Activated CD4-positive, alpha-beta memory T cell treated with anti-CD3 and anti-CD28 coated beads for 36 hours (primary cell): Measurements from ENCODE around the gene TNS3. TPM values are rescaled to one million over a fixed set of nuclear protein-coding genes. Genes with fewer than 3 reads are reported as not detected.

Experiments used
- CTCF ChIA-PET: fragments of 350-600 bp; sonication (Branson Sonifier 250); formaldehyde crosslinking; loops from one replicate; lab custom pipeline; 2021; ENCODE audit warnings: antibody characterized with exemption, inconsistent platforms; lab: Charles Lee
- POLR2A ChIA-PET: fragments of 350-600 bp; sonication (Branson Sonifier 250); formaldehyde crosslinking; loops from one replicate; lab custom pipeline; 2021; ENCODE audit warnings: antibody characterized with exemption; lab: Charles Lee
- DNase-seq: peaks from one replicate; pipeline ENCODE4 v3.0.0-alpha.2; 2020
- H3K27ac Mint-ChIP-seq: one replicate; pipeline ENCODE4 v1.8.0; 2021; ENCODE audit warnings: mixed read lengths
- H3K27me3 Mint-ChIP-seq: one replicate; pipeline ENCODE4 v1.8.0; 2021; ENCODE audit warnings: mixed read lengths
- H3K36me3 Mint-ChIP-seq: one replicate; pipeline ENCODE4 v1.8.0; 2021; ENCODE audit warnings: mixed read lengths
- H3K4me1 Mint-ChIP-seq: one replicate; pipeline ENCODE4 v1.8.0; 2021; ENCODE audit warnings: low read depth, mixed read lengths
- H3K4me3 Mint-ChIP-seq: one replicate; pipeline ENCODE4 v1.8.0; 2021; ENCODE audit warnings: mild to moderate bottlenecking, mixed read lengths
- H3K9me3 Mint-ChIP-seq: one replicate; pipeline ENCODE4 v1.8.0; 2021; ENCODE audit warnings: mixed read lengths
- intact Hi-C: fragments of 100-400 bp; cut with micrococcal nuclease; formaldehyde crosslinking; loops from one replicate; pipeline ENCODE4 v1.15.1; 2023
- total RNA-seq, 2 experiments: library from RNA; stranded (reverse); gene quantifications; one replicate each; pipeline ENCODE4 v1.2.3, GENCODE V29; 2021

Gene TNS3
- total RNA-seq, 2 experiments from 2014 or later: 0.15 to 0.31 TPM

DNA sequence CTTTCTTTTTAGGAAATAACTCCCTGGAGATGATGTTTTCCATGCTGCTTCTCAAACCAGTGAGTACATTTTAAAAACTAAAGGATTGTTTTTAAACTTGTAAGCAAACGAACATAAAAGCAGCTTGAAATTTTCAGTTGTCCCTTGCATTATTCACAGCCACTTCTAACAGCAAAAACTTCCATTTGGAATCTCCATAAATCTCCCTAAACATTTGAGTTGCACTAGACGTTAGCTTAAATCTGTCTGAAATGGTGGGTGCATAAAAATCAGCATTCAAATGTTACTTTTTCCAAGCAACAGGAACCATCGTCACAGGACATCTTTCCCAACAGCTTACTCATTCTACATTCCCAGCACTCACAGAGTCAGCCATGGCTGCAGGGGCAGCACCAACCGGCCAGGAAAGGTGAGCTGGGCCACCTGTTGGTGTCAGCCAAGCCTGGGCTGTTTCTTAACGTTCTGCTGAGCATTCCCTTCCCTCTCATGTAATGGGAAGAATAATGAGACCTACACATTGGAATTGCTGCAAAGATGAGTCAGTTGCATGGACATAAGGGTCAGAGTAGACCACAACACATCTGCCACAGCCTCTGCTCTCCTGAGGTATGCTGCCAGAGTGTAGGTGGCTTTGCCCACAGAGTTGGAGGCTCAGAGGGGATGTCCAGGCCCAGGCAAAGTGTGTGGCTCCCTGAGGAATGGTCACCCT lies 163.2 kb downstream of the TNS3 start:
- H3K9me3 Mint-ChIP-seq: peaks cover 7% of the 10 kb centered on the region
- POLR2A ChIA-PET: no interaction called here

DNA sequence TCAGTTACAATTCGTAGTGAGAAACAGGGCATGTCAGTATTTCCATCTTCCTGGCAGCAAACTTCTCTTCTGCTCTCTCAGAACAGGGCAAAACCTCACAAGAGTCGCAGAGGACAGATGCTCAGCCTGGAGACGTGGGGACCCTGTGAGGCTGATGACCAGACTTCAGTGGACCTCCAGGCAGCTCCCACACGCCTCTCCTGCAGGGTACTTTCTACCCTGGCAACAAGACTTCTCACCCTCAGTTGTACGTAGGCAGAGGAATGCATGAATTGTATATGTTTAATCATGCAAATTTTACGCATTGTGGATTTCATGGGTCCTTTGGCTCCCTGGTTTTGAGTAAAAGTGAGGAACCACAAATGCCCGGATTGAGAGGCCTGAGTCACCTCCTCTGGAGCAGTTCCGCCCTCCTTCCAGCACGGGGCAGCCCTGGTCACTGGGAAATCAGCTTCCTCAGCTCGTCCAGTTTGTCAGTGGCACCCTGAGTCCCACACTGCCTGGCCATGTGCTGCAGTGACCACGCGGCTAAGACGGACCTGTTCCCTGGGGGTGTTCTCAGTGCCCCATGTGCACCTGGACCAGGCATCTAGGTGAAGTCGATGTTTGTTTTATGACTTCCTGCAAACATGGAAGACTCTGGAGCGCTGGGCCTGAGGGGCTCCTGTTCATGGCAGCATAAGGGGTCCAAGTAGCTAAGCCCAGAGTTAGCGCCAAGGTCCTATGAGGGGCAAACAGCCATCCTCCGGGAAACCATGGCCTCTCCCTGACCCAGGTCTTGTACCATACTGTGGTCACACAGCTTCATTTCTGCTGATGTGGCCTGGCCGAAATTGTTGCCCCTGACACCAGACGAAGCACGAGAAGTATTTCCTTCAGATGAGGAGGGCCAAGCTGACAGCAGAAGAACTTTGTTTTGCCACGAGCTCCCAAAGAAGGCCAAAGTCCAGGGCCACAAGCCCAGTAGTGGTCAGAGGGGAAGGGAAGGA lies 165.1 kb downstream of the TNS3 start:
- H3K36me3 Mint-ChIP-seq: no peaks in the 10 kb centered on the region
- H3K9me3 Mint-ChIP-seq: peaks cover 7% of the 10 kb centered on the region
- no peaks in the 10 kb centered on the region for H3K27me3 Mint-ChIP-seq
- no peaks in the 10 kb centered on the region for H3K4me1 Mint-ChIP-seq
- DNase-seq: no peak
- no peak overlapping the region for H3K4me3 Mint-ChIP-seq
- POLR2A ChIA-PET: no interaction called here
- CTCF ChIA-PET: interaction anchor here (1.0 kb wide), 1 partner anchor 70 kb away, joined by 3 read pairs; no protein-coding TSS in a partner anchor
- H3K27ac Mint-ChIP-seq: no peak overlapping the region
- intact Hi-C loops: no loop called here

More for the DNA sequence above, 163.2 kb downstream of the TNS3 start:
- Mint-ChIP-seq H3K4me3 (no peak overlapping the region), H3K27me3 (no peaks in the 10 kb centered on the region), H3K4me1 (no peaks in the 10 kb centered on the region), H3K36me3 (no peaks in the 10 kb centered on the region), H3K27ac (no peak overlapping the region)
- intact Hi-C loops: no loop called here
- DNase-seq: no peak
- CTCF ChIA-PET: no interaction called here

DNA sequence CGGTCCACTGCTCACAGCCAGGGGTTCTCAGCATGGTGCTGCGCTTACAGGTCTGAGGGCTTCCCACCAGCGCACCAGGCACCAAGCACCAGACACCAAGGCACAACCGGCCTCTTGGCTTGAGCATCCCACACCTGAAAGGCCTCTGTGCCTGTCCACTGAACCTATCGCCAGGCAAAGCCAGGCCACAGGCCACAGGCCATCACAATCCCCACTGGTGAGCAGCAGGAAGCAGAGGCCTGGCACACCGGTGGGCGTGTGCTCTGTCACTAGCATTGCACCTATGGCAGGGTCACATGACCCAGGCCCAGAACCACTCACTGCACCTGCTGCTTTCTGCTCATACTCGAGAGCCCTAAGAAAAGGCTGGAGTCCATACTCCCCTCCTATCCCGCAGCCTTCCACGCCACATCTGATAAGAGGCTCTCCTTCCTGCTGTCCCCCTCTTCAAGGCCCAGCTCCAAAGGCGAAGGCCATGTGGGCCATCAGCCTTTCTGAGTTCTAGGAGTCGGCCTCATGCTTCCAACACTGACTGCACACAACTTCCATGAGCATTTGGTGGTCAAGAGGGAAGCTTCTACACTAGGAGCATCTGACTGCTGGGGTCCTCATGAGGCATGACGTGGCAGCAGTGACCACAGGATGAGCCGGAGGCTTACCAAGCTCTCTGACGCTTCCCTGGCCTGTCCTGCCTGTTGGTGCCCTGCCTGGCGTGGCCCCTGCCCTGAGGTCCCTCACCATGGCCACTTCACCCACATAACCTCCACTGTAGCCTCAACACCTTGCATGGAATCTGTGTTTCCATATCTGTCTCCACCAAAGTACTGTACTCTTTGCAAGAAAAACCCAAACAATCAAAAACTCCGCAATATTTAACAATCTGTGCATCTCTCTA lies 166.3 kb downstream of the TNS3 start:
- CTCF ChIA-PET: no interaction called here
- no peaks in the 10 kb centered on the region for H3K4me1 Mint-ChIP-seq
- no peak overlapping the region for H3K4me3 Mint-ChIP-seq
- intact Hi-C loops: no loop called here
- H3K9me3 Mint-ChIP-seq: peaks cover 7% of the 10 kb centered on the region
- no peak for DNase-seq
- no peak overlapping the region for H3K27ac Mint-ChIP-seq
- H3K36me3 Mint-ChIP-seq: no peaks in the 10 kb centered on the region
- POLR2A ChIA-PET: no interaction called here
- H3K27me3 Mint-ChIP-seq: no peaks in the 10 kb centered on the region

DNA sequence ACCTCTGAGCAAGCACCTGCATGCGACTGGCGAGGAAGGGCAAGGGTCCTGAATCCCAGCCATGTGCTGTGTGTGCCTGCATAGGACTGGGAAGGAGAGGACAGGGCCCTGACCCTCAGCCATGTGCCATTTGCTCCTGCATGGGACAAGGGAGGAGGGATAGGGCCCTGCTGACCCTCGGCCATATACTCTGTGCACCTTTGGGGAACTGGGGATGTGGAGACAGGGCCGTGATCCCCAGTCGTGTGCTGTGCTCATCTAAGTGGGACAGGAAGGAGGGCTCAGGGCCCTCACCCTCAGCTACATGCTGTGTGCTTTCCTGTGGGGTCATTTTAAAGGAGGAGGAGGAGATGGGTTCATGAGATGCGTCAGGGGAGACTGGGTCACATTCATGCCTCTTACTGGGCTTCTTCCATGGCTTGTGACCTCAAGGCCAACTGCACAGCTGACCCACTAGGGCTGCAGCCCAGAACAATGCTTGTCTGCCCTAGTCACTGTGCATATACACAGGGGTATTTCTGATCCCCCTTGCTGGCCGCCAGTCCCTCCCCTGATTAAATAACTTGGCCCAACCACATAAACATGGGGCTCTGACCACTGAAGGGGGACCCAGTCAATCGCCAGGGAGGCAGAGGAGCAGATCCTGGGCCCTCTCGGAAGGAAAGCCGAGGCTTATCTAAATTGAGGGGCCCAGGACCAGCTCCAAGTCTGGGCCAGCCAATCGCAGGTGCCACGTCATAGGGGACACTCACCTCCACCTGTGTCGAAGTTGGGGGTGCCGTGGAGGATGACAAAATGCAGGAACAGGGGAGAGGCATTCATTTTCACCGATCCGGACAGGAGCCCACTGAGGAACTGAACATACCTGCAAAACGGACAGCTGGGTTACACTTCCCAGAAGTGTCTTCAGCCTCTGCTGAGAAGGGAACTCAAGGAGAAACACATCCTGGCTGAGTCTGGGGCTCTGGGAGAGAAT lies 167.3 kb downstream of the TNS3 start:
- no peaks in the 10 kb centered on the region for H3K27me3 Mint-ChIP-seq
- POLR2A ChIA-PET: no interaction called here
- no peaks in the 10 kb centered on the region for H3K36me3 Mint-ChIP-seq
- no peaks in the 10 kb centered on the region for H3K4me1 Mint-ChIP-seq
- no peak for DNase-seq
- intact Hi-C loops: no loop called here
- H3K27ac Mint-ChIP-seq: no peak overlapping the region
- no peak overlapping the region for H3K4me3 Mint-ChIP-seq
- H3K9me3 Mint-ChIP-seq: peaks cover 2% of the 10 kb centered on the region
- CTCF ChIA-PET: no interaction called here

DNA sequence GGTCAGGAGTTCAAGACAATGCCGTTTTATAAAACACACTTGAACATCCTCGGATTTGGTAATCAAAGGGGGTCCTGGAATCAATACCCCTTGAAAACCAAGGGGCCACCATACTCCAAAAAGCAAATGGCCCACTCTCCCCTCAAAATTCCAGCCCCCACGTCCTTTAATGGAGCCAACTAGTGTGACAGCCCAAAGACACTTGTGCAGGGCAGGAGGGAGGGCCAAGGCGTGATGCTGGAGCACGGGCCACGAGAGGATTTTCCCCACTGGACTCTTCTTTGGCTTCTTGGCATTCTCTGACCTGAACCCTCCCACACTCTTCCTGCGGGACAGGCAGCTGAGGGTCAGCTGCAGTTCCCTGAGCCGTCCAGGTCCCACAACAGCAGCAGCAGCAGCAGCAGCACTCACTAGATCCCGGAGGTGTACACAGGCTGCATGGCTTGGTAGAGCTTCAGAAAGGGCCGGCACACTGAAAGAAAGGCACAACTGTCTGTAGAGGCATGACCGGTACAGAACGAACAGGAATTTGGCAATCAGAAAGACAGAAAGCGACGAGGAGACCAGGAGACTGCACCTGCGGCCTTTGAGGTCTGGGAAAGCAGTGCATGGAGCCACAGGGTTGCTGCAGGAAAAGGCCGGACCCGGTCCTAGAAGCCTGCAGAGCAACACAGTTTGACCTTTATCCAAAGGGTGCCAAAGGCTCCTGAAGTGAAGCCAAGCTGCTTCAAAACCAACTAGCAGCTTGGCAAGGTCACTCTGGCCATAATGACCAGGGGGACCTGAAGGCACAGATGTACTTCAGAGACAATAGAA lies 168.2 kb downstream of the TNS3 start:
- CTCF ChIA-PET: no interaction called here

DNA sequence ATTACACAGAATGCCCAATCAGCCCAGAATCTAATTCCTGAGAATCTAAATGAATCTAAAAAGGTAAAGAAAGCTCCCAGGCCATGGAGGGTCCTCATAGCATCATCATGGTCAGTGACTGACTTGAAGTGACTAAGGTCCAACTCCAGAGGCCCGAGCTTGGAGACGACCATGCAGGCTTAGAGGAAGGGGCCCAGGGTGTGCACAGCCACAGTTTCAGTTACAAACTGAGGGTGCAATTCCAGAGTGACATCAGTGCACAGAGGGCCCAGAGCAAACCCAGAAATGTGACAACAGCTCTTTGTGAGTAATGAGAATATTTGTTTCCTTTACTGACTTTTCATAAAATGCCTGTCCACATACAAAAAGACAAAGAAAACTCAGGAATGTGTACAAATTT lies 170.0 kb downstream of the TNS3 start:
- DNase-seq: no peak
- CTCF ChIA-PET: no interaction called here
- Mint-ChIP-seq H3K4me3 (no peak overlapping the region), H3K4me1 (no peaks in the 10 kb centered on the region), H3K27ac (no peak overlapping the region), H3K27me3 (no peaks in the 10 kb centered on the region), H3K9me3 (no peaks in the 10 kb centered on the region), H3K36me3 (no peaks in the 10 kb centered on the region)
- intact Hi-C loops: no loop called here
- POLR2A ChIA-PET: no interaction called here

More for the DNA sequence above, 168.2 kb downstream of the TNS3 start:
- Mint-ChIP-seq H3K4me3 (no peak overlapping the region), H3K4me1 (no peaks in the 10 kb centered on the region), H3K36me3 (no peaks in the 10 kb centered on the region), H3K9me3 (no peaks in the 10 kb centered on the region), H3K27me3 (no peaks in the 10 kb centered on the region), H3K27ac (no peak overlapping the region)
- DNase-seq: no peak
- POLR2A ChIA-PET: no interaction called here
- intact Hi-C loops: no loop called here

DNA sequence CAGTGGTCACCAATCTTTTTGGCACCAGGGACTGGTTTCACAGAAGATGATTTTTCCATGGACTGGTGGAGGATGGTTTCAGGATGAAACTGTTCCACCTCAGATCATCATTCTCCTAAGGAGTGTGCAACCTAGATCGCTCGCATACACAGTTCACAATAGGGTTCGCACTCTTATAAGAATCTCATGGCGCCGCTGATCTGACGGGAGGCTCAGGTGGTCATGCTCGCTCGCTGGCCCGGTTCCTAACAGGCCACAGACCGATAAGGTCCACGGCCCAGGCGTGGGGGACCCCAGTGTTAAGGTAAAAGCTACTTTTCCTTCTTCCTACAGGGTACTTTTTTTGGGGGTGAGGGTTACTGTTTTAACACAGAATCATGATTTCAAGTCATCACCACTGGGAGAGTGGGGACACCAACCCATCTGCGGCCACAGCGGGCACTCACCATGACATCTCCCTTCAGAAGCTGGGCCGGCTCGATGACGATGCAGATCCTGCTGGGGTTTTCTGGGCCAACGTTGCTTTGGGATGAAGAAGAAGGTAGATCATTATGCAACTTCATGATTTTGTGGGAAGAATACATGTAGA lies 170.5 kb downstream of the TNS3 start:
- intact Hi-C loops: no loop called here
- Mint-ChIP-seq H3K27me3 (no peaks in the 10 kb centered on the region), H3K4me1 (no peaks in the 10 kb centered on the region), H3K36me3 (no peaks in the 10 kb centered on the region), H3K27ac (no peak overlapping the region), H3K9me3 (no peaks in the 10 kb centered on the region), H3K4me3 (no peak overlapping the region)
- CTCF ChIA-PET: no interaction called here
- POLR2A ChIA-PET: no interaction called here
- no peak for DNase-seq

DNA sequence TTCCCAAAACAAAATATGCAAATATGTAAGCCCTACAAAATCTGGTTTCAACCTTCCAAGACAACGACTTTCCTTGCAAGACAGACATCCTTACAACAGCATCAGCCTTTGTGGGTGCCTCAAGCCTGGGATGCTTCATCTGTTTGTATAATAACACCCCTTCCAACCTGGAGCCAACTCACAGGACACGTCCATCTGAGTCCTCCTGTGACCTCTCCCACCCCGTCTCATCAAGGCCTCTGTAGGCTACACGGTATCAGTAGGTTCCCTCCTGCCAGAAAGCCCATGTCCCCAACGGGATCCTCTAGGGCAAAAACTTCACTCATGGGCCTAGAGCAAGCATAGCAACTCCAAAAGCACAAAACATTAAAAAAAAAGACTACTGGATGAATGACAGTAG lies 173.2 kb downstream of the TNS3 start:
- DNase-seq: no peak
- Mint-ChIP-seq H3K4me3 (no peak overlapping the region), H3K27ac (no peak overlapping the region), H3K36me3 (no peaks in the 10 kb centered on the region), H3K9me3 (no peaks in the 10 kb centered on the region), H3K27me3 (no peaks in the 10 kb centered on the region), H3K4me1 (no peaks in the 10 kb centered on the region)
- intact Hi-C loops: no loop called here
- POLR2A ChIA-PET: no interaction called here
- CTCF ChIA-PET: no interaction called here

DNA sequence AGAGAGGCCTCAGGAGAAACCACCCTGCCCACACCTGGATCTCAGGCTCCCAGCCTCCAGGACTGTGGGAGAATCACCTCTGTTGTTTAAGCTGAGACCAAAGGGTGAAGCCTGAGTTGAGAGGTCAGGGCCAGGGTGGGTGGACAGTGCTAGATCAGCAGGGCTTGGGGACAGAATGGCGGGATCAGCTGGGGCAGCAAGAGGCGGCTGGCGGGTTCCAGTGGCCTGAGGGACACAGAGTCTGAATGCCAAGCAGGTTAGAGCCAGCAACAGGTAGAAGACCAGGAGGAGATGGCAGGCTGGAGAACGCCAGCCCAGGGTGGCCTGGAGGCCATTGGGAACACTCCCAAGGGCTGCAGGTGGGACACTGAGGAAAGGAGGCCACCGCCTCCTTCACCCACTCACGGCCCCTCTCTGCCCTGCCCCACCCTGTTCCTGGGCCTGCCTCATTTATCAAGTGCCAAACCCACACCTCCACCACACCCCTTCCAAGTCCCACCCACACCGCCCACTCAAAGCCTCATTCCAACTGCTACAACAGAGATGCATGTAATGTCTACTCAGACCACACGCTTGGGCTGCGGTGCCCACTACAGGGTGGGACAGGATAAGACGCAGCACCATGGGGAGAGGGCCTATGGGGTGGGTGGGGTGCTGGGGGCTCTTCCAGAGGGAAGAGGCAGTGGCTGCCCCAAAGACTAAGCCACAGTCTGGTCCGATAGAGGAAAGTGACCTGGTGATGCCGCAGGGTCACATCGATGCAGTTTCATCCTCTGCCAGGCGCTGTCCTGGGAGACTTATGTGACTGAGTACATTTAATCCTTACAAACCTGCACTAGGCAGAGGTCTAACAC lies 173.9 kb downstream of the TNS3 start:
- Mint-ChIP-seq H3K4me3 (no peak overlapping the region), H3K27ac (no peak overlapping the region), H3K36me3 (no peaks in the 10 kb centered on the region), H3K9me3 (no peaks in the 10 kb centered on the region), H3K27me3 (no peaks in the 10 kb centered on the region), H3K4me1 (no peaks in the 10 kb centered on the region)
- CTCF ChIA-PET: no interaction called here
- POLR2A ChIA-PET: no interaction called here
- intact Hi-C loops: no loop called here
- DNase-seq: no peak

DNA sequence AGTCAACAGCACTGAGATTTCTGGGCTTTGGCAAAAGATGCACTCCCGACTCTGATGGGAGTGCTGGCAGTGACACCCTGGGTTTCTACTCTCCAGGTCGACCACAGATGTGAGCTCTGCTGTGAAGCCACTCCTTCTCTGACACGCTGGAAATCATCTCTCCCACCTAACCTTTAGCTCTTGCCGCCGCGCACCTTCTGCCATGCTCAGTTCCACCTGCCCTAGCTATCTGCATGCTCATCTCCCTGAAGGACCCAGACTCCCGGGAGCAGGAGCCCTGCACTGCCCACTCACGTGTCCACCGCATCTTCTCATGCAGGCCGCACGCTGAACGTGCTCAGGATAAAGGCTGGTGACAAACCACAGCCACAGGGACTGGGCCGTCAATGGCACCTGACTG lies 174.8 kb downstream of the TNS3 start:
- CTCF ChIA-PET: no interaction called here
- Mint-ChIP-seq H3K36me3 (no peaks in the 10 kb centered on the region), H3K9me3 (no peaks in the 10 kb centered on the region), H3K4me3 (no peak overlapping the region), H3K27me3 (no peaks in the 10 kb centered on the region), H3K4me1 (no peaks in the 10 kb centered on the region), H3K27ac (no peak overlapping the region)
- DNase-seq: no peak
- POLR2A ChIA-PET: no interaction called here
- intact Hi-C loops: no loop called here
